HEK293 (cell line): Measurements from ENCODE around the gene TSEN54.

ENCODE experiments used
- CTCF ChIA-PET: fragments of 350-600 bp; formaldehyde crosslinking; extraction: SDS; loops from one replicate; lab custom pipeline; 2021; ENCODE audit warnings: antibody characterized with exemption; lab: Yijun Ruan, JAX
- POLR2A ChIA-PET: fragments of 300-600 bp; formaldehyde crosslinking; extraction: SDS; loops from one replicate; lab custom pipeline; 2020; ENCODE audit warnings: antibody characterized with exemption, inconsistent platforms; lab: Yijun Ruan, JAX
- H3K27ac ChIP-seq: fragments of 200-500 bp; sonication (Bioruptor generic); 2 replicates; pipeline ENCODE4 v1.5.1; 2014; ENCODE audit warnings: low read depth, low read length, control low read depth, inconsistent platforms; ENCODE audit errors: extremely low read depth
- H3K36me3 ChIP-seq, 2 experiments: fragments of 200-500 bp in 1 of 2; sonication (Bioruptor generic) in 1 of 2; 1 replicate in 1 of 2; 2 replicates in 1 of 2; pipeline ENCODE4 v1.5.1; 2014 to 2017; ENCODE audit warnings: inconsistent platforms in 2 of 2, low read length in 2 of 2; ENCODE audit not compliant: control insufficient read depth in 2 of 2, insufficient read depth in 1 of 2
- H3K4me1 ChIP-seq: fragments of 200-500 bp; sonication (Bioruptor generic); 2 replicates; pipeline ENCODE4 v1.5.1; 2014; ENCODE audit warnings: mild to moderate bottlenecking, low read length, inconsistent platforms; ENCODE audit not compliant: control insufficient read depth, insufficient read depth
- H3K4me3 ChIP-seq: 2 replicates; pipeline ENCODE4 v1.5.1; 2011; ENCODE audit warnings: low read depth, mild to moderate bottlenecking, control low read depth, low read length, moderate library complexity
- H3K9me3 ChIP-seq: fragments of 200-500 bp; sonication (Bioruptor generic); 2 replicates; pipeline ENCODE4 v1.5.1; 2014; ENCODE audit warnings: low read depth, low read length, inconsistent platforms; ENCODE audit not compliant: control insufficient read depth, insufficient read depth
- AEBP2 ChIP-seq: fragments of 450-650 bp; formaldehyde crosslinking; IDR thresholded peaks from 2 replicates; pipeline ENCODE4 v1.5.1; 2016; ENCODE audit warnings: missing biosample characterization, missing genetic modification characterization, borderline replicate concordance
- BCL11B ChIP-seq: fragments of 450-650 bp; formaldehyde crosslinking; IDR thresholded peaks from 2 replicates; pipeline ENCODE4 v1.5.1; 2016; ENCODE audit warnings: low read depth, missing biosample characterization, missing genetic modification characterization
- FEZF1 ChIP-seq: fragments of 450-650 bp; formaldehyde crosslinking; IDR thresholded peaks from 2 replicates; pipeline ENCODE4 v1.5.1; 2016; ENCODE audit warnings: missing biosample characterization, missing genetic modification characterization
- KLF1 ChIP-seq: fragments of 450-650 bp; formaldehyde crosslinking; IDR thresholded peaks from 2 replicates; pipeline ENCODE4 v1.5.1; 2016; ENCODE audit warnings: missing biosample characterization, missing genetic modification characterization
- KLF7 ChIP-seq: fragments of 450-650 bp; formaldehyde crosslinking; IDR thresholded peaks from 2 replicates; pipeline ENCODE4 v1.5.1; 2016; ENCODE audit warnings: missing biosample characterization, missing genetic modification characterization, borderline replicate concordance
- KLF8 ChIP-seq: fragments of 450-650 bp; formaldehyde crosslinking; IDR thresholded peaks from 2 replicates; pipeline ENCODE4 v1.5.1; 2016; ENCODE audit warnings: missing biosample characterization, missing genetic modification characterization
- MYNN ChIP-seq: fragments of 450-650 bp; formaldehyde crosslinking; IDR thresholded peaks from 2 replicates; pipeline ENCODE4 v1.5.1; 2016; ENCODE audit warnings: missing biosample characterization, missing genetic modification characterization, borderline replicate concordance
- OSR2 ChIP-seq: fragments of 450-650 bp; formaldehyde crosslinking; IDR thresholded peaks from 2 replicates; pipeline ENCODE4 v1.5.1; 2016; ENCODE audit warnings: missing biosample characterization, missing genetic modification characterization
- SCRT2 ChIP-seq: fragments of 450-650 bp; formaldehyde crosslinking; IDR thresholded peaks from 2 replicates; pipeline ENCODE4 v1.5.1; 2016; ENCODE audit warnings: missing biosample characterization, missing genetic modification characterization
- TCF7L2 ChIP-seq: IDR thresholded peaks from 2 replicates; pipeline ENCODE4 v1.6.1; 2011; ENCODE audit warnings: low read depth, mild to moderate bottlenecking, inconsistent platforms, low read length, moderate library complexity, borderline replicate concordance
- ZBTB21 ChIP-seq: fragments of 450-650 bp; formaldehyde crosslinking; IDR thresholded peaks from 2 replicates; pipeline ENCODE4 v1.5.1; 2017; ENCODE audit warnings: missing biosample characterization, missing genetic modification characterization
- ZBTB8A ChIP-seq: fragments of 450-650 bp; formaldehyde crosslinking; IDR thresholded peaks from 2 replicates; pipeline ENCODE4 v1.5.1; 2016; ENCODE audit warnings: missing biosample characterization, missing genetic modification characterization
- ZNF10 ChIP-seq: fragments of 450-650 bp; formaldehyde crosslinking; IDR thresholded peaks from 2 replicates; pipeline ENCODE4 v1.5.1; 2017; ENCODE audit warnings: missing biosample characterization, missing genetic modification characterization
- ZNF121 ChIP-seq: fragments of 450-650 bp; formaldehyde crosslinking; IDR thresholded peaks from 2 replicates; pipeline ENCODE4 v1.5.1; 2016; ENCODE audit warnings: missing biosample characterization, missing genetic modification characterization
- ZNF174 ChIP-seq: fragments of 450-650 bp; formaldehyde crosslinking; IDR thresholded peaks from 2 replicates; pipeline ENCODE4 v1.5.0; 2017; ENCODE audit warnings: missing biosample characterization, mild to moderate bottlenecking, missing genetic modification characterization
- ZNF184 ChIP-seq: fragments of 450-650 bp; IDR thresholded peaks from 2 replicates; pipeline ENCODE4 v1.5.1; 2018; ENCODE audit warnings: missing biosample characterization, mild to moderate bottlenecking, missing genetic modification characterization
- ZNF2 ChIP-seq: fragments of 450-650 bp; formaldehyde crosslinking; IDR thresholded peaks from 2 replicates; pipeline ENCODE4 v1.5.1; 2016; ENCODE audit warnings: missing biosample characterization, missing genetic modification characterization
- ZNF202 ChIP-seq: fragments of 450-650 bp; formaldehyde crosslinking; IDR thresholded peaks from 2 replicates; pipeline ENCODE4 v1.5.1; 2016; ENCODE audit warnings: missing biosample characterization, missing genetic modification characterization, borderline replicate concordance
- ZNF239 ChIP-seq: fragments of 450-650 bp; formaldehyde crosslinking; IDR thresholded peaks from 2 replicates; pipeline ENCODE4 v1.5.1; 2016; ENCODE audit warnings: missing biosample characterization, missing genetic modification characterization
- ZNF248 ChIP-seq: fragments of 450-650 bp; formaldehyde crosslinking; IDR thresholded peaks from 2 replicates; pipeline ENCODE4 v1.5.1; 2017; ENCODE audit warnings: missing biosample characterization, missing genetic modification characterization
- ZNF292 ChIP-seq: fragments of 450-650 bp; formaldehyde crosslinking; IDR thresholded peaks from 2 replicates; pipeline ENCODE4 v1.5.1; 2016; ENCODE audit warnings: low read depth, missing biosample characterization, missing genetic modification characterization, borderline replicate concordance
- ZNF366 ChIP-seq: fragments of 450-650 bp; formaldehyde crosslinking; conservative IDR thresholded peaks from 2 replicates; pipeline ENCODE4 v1.5.1; 2016; ENCODE audit warnings: missing biosample characterization, missing genetic modification characterization
- ZNF391 ChIP-seq: fragments of 450-650 bp; formaldehyde crosslinking; IDR thresholded peaks from 2 replicates; pipeline ENCODE4 v1.5.1; 2016; ENCODE audit warnings: low read depth, missing biosample characterization, missing genetic modification characterization, borderline replicate concordance
- ZNF394 ChIP-seq: fragments of 450-650 bp; formaldehyde crosslinking; IDR thresholded peaks from 2 replicates; pipeline ENCODE4 v1.5.1; 2016; ENCODE audit warnings: missing biosample characterization, missing genetic modification characterization, mild to moderate bottlenecking, moderate library complexity, borderline replicate concordance
- ZNF530 ChIP-seq: fragments of 450-650 bp; formaldehyde crosslinking; IDR thresholded peaks from 2 replicates; pipeline ENCODE4 v1.5.1; 2016; ENCODE audit warnings: low read depth, missing biosample characterization, missing genetic modification characterization
- ZNF560 ChIP-seq: fragments of 450-650 bp; formaldehyde crosslinking; IDR thresholded peaks from 2 replicates; pipeline ENCODE4 v1.5.1; 2017; ENCODE audit warnings: missing biosample characterization, missing genetic modification characterization, borderline replicate concordance
- ZNF596 ChIP-seq: fragments of 450-650 bp; IDR thresholded peaks from 2 replicates; pipeline ENCODE4 v1.5.0; 2018; ENCODE audit warnings: missing biosample characterization, mild to moderate bottlenecking, missing genetic modification characterization, moderate library complexity
- ZNF639 ChIP-seq: fragments of 450-650 bp; formaldehyde crosslinking; IDR thresholded peaks from 2 replicates; pipeline ENCODE4 v1.5.1; 2016; ENCODE audit warnings: missing biosample characterization, missing genetic modification characterization
- ZNF704 ChIP-seq: fragments of 450-650 bp; formaldehyde crosslinking; IDR thresholded peaks from 2 replicates; pipeline ENCODE4 v1.5.1; 2016; ENCODE audit warnings: missing biosample characterization, missing genetic modification characterization
- ZNF785 ChIP-seq: fragments of 450-650 bp; formaldehyde crosslinking; IDR thresholded peaks from 2 replicates; pipeline ENCODE4 v1.5.1; 2016; ENCODE audit warnings: missing biosample characterization, missing genetic modification characterization

TSEN54 gene

GRCh38 chr17:75535871-75536270 is 19.5 kb downstream of the TSEN54 start:
- Histone ChIP-seq H3K36me3 (peaks cover 3 to 5% of the 10 kb centered on the region in 2 experiments; a peak in 2 of 3 replicates), H3K4me3 (no peak overlapping the region), H3K4me1 (no peaks in the 10 kb centered on the region), H3K9me3 (no peaks in the 10 kb centered on the region), H3K27ac (no peak overlapping the region)
- ChIA-PET CTCF (interaction anchor here (1.9 kb wide), 1 partner anchor 19 kb away, joined by 6 read pairs; the partner anchor contains the start of gene TSEN54), POLR2A (interaction anchor here (0.6 to 1.3 kb wide), 3 partner anchors 11 to 186 kb away, joined by 3 to 4 read pairs (median 3); partner anchors contain the start of gene LLGL2)
- no peak for TF ChIP-seq ZNF596 (tag by site-specific recombination)
- no peak for TF ChIP-seq OSR2 (tag by site-specific recombination)
- no peak for TF ChIP-seq SCRT2 (tag by site-specific recombination)
- no peak for TF ChIP-seq ZBTB21
- no peak for TF ChIP-seq KLF1 (tag by site-specific recombination)
- TF ChIP-seq ZNF366 (tag by site-specific recombination) = no peak
- no peak for TF ChIP-seq FEZF1 (tag by site-specific recombination)
- TF ChIP-seq ZNF785 (tag by site-specific recombination) = no peak
- no peak for TF ChIP-seq ZNF248
- TF ChIP-seq ZNF239 (tag by site-specific recombination) = no peak
- no peak for TF ChIP-seq KLF7 (tag by site-specific recombination)
- TF ChIP-seq ZNF174 (tag by site-specific recombination) = no peak
- no peak for TF ChIP-seq ZNF184 (tag by site-specific recombination)
- no peak for TF ChIP-seq ZNF202 (tag by site-specific recombination)

DNA sequence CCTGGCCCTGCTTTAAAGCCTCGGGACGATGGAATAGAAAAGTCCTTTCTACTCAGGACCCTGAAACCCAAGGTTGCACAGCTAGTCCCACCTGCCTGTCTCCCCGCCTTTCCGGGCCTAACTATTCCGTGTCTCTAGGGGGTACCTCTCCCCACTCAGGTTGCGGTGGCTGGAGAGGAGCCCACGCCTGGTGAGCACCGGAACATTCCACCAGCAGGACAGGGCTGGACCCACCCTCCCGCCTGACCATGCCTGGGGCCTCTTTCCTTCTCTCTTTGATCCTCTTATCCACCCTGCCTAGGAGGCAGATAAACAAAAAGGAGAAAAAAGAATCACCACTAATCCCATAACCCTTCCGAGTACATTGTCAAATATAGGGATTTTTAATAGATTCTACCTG is 20.0 kb downstream of the TSEN54 start:
- TF ChIP-seq SCRT2 (tag by site-specific recombination) (no peak), TCF7L2 (no peak), ZBTB8A (tag by site-specific recombination) (no peak), ZNF704 (tag by site-specific recombination) (no peak), ZNF121 (no peak), ZNF2 (tag by site-specific recombination) (no peak), AEBP2 (no peak), MYNN (no peak), ZNF639 (tag by site-specific recombination) (no peak), BCL11B (tag by site-specific recombination) (no peak), ZNF530 (no peak), ZNF292 (no peak), ZNF560 (tag by site-specific recombination) (no peak), ZNF394 (no peak), ZNF391 (tag by site-specific recombination) (no peak), KLF8 (no peak), ZNF10 (no peak)
- POLR2A ChIA-PET = no interaction called here
- CTCF ChIA-PET = no interaction called here
- Histone ChIP-seq H3K4me1 (no peaks in the 10 kb centered on the region), H3K36me3 (peaks cover 3 to 5% of the 10 kb centered on the region in 2 experiments; a peak in 2 of 3 replicates), H3K27ac (no peak overlapping the region), H3K9me3 (no peaks in the 10 kb centered on the region), H3K4me3 (no peak overlapping the region)
